ENCODE results near the gene ARHGEF16.
A peak's percentile ranks its signal among the peaks of the same experiment; 100 is the strongest.

Gene ARHGEF16

DNA sequence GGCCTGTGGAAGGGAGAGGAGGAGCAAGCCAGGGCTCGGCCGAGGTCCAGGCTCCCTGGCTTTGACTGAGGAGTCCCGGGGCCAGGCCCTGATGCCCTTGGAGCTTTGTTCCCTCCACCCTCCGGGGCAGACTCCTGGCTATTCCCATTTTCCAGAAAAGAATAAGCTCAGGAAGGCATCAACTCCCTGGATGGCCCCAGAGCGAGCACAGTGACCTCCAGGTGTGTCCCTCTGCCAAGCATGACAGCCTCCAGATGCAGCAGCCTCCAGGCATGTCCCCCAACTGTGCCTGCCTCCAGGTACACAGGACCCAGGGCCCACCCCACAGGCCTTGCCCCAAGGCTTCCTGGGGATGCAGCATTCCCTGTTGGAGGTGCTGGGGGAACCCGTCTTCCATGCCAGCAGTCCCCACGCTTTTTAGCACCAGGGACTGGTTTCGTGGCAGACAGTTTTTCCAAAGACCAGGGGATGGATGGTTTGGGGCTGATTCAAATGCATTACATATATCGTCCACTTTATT lies 15.7 kb upstream of the ARHGEF16 start:
- no peak for DNase-seq (ENCODE audit: low spot score)

DNA sequence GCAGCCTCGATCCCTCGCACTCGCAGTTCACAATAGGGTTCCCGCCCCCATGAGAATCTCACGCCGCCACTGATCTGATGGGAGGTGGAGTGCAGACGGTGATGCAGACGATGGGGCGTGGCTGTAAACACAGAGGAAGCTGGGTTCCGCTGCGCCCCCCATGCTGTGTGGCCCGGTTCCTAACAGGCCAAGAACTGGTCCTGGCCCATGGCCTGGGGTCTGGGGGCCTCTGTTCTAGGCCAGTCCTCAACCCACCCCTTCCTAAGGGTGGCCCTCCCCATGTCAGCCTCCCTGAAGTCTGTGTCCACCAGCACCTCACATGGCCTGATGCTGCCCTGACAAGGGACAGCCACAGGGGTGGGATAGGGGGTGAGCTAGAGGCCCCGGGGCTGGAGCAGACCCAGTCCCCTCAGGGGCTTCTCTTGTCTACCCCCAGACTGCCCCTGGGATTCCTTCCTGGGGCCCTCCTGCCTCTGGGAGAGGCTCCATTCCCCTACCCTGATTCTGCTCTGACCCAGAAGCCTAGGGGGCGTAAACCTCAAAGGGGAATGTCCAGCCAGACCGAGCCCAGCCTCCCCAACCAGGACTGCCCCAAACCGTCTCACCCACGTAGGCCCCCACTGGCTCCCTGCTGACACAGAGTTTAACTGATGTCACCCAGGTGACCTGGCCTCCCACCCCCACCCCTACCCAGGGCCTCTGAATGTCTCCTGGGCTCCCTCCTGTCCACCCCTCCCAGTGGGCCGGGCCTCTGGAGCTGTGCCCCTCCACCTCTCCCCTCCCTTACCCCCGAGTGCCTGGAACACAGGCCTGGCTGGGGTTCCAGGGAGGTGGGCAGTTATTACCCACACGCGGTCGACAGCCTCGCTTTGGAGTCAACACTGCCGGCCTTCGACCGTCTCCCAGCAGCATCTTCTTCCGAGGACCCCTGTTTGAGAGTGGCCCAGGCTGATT lies 14.8 kb upstream of the ARHGEF16 start:
- DNase-seq (ENCODE audit: low spot score) = no peak

GRCh38 chr1:3440300-3440681 lies 14.2 kb upstream of the ARHGEF16 start:
- DNase-seq (ENCODE audit: low spot score) = no peak

DNA sequence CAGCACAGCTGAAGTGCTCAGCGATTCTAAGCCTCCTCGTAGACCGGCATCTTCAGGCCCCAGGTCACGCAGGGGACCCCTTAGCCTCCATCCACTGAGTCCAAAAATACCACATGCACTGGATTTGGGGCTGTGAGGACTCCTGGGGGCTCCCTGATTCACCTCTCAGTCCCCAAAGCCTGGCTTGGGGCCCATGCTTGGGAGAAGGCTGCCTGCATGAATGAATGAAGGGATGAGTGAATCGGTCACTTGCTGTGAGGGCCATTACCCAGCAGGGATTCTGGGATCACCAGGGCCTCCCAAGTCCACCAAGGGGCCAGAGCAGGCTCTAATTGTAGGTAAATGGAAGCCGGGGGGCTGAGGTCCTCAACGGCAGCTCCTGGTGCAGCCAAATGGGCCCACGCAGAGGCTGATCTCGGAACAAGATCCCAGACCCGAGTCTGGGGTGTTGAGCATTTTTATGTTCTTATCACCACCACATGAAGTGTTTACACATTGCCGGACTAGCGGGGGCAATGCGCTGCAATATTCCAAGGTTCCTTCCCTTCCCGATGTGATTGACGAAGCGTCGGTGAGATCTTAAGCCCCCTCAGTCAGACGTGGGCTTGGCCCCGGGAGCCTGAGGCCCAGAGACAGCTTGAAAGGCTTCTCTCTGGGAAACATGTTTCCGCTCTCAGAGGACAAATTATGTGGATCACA lies 13.6 kb upstream of the ARHGEF16 start:
- no peak for DNase-seq (ENCODE audit: low spot score)

DNA sequence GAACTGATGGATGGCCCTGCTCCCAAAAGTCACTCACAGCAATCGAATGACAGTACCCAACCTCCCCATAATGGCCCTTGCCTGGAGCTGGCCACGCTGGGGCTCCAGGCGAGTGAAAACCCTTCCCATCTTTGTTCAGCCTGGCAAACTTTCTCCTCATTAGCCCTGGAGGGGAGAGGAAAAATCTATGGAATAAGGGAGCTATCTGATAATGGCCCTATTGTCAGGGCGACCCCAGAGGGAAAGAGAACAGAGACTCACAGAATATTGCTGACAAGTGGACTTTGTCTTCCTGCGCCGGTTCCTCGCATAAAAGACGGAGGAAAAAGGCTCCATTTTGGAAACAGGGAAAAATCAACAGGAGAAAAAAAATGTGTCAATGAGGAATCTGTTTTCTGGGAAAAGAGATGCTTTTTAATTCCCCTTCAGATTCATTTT lies 13.0 kb upstream of the ARHGEF16 start:
- no peak for DNase-seq (ENCODE audit: low spot score)

DNA sequence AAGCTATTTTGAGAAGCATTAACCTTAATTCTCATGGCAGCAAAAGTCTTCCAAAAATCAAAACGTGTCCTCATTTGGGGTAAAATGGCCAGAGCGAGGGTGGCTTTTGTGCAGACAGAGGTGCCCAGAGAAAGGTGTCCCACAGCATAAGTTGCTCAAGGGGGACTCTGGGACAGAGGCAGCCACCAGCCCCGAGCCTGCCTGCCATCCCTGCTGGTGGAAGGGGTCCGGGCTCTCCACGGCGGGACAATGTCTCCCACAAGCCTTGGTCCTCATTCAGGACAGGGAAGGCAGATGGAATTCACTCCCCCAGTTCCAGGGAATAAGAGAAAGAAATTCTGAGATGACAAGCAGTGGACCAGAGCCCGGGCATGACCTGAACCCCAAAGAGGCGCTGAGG lies 12.6 kb upstream of the ARHGEF16 start:
- DNase-seq (ENCODE audit: low spot score) = no peak

GRCh38 chr1:3442331-3442730 lies 12.1 kb upstream of the ARHGEF16 start:
- DNase-seq (ENCODE audit: low spot score) = no peak

GRCh38 chr1:3442901-3443300 lies 11.6 kb upstream of the ARHGEF16 start:
- DNase-seq (ENCODE audit: low spot score) = no peak

DNA sequence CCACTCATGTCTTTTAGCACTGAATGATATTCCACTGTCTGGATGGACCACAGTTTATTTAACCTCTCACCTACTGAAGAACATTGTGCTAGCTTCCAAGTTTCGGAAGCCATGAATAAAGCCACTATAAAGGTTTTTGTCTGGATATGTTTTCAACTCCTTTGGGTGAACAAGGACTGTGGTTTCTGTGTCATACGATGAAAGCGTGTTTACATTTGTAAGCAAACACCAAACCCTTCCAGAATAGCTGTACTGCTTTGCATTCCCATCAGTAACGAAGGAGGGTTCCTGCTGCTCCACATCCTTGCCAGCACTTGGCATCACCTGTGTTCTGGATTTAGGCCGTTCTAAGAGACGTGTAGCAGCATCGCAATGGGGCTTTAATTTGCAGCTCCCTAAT lies 10.7 kb upstream of the ARHGEF16 start:
- DNase-seq (ENCODE audit: low spot score) = no peak

GRCh38 chr1:3444298-3444697 lies 10.2 kb upstream of the ARHGEF16 start:
- DNase-seq (ENCODE audit: low spot score) = no peak

GRCh38 chr1:3444736-3445135 lies 9.7 kb upstream of the ARHGEF16 start:
- DNase-seq (ENCODE audit: low spot score) = no peak

DNA sequence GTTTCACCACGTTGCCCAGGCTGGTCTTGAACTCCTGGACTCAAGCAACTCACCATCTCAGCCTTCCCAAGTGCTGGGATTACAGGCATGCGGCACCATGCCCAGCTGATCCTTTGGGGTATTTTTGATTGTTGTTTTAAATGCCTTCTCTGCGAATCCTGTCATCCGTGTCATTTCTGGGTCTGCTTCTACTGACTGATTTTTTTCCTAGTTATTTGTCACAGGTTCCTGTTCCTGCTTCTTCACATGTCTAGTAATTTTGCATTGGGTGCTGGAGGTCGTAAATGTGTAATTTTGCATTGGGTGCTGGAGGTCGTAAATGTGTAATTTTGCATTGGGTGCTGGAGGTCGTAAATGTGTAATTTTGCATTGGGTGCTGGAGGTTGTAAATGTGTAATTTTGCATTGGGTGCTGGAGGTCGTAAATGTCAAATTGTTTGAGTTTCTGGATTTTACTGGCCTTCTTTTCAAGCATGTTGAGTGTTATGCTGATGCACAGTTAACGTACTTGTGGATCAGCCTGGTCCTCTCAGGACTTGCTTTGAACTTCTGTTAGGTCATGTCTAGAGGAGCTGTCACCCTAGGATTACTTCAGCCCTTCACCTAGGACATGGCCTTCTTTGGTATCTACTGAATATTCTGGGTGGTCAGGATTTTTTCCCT lies 4.1 kb upstream of the ARHGEF16 start:
- no peak for DNase-seq (ENCODE audit: low spot score)

- no peak for DNase-seq (ENCODE audit: low spot score)
Observed at GRCh38 chr1:3450983-3451382, 3.5 kb upstream of the ARHGEF16 start.

DNA sequence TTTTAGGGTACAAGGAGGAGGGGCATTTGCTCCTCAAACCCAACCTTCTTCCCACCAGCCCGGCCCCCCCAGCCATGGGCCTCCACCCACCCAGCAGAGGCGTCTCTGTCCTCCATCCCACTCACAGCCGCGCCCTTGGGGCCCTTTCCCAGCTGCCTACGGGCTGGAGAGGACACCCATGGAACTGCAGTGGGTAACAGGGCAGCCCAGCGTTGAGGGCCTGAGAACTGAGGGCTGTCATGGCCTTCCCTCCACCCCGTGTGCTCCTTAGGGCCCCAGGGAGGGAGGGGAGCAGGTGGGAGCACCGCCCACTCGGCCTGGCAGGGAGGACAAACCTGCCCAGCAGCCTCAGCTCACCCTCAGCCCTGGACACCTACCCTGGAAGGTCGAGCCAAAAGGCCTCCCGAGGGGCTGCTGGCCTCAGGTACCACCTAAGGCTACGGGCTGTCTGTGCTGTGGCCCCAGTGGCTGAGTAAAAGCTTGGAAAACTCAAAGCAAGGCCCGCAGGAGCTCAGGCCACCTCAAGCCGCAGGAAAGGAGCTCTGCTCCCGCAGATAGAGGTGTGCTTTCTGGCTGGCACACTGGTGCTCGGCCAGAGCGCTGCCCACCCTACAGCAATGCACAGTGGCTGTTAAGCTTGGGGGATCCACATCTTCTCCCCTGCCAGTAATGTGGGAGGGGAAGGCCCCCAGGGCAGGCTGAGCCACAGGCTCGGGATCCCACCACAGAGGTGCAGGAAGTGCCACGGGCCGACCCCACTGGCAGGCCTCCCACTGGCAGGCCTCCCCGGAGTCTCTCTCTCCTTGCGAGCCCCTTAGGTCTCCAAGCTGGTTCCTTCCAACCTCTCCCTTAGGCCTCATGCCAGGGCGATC lies 2.2 kb upstream of the ARHGEF16 start:
- no peak for DNase-seq (ENCODE audit: low spot score)

GRCh38 chr1:3452866-3453175 lies 1.6 kb upstream of the ARHGEF16 start:
- no peak for DNase-seq (ENCODE audit: low spot score)

DNA sequence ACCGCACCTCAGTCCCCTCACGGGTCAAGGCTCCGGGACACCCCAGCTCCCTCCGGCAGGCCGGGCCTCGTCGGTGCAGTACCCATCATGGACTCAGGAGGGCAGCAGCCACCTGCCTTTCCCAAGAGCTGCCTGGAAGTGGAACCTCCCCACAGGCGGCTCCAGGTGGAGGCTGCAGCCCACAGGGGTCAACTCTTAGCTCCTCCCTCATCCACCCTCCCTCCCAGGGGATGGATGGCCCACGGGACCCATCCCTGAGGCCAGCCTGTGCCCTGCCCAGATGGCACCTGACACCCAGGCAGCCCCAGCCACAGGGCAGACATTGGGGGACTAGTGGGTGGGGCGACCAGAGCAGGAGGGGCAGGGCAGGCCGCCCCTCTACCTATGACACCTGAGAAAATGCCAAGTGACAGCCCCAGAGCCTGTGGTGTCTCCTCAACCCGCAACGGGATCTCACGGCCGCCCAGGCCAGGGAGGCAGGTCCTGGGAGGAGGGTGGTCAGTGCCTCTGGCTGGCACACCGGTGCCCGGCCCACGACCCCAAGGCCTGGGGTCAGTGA lies 1.2 kb upstream of the ARHGEF16 start:
- DNase-seq (ENCODE audit: low spot score) = peak; percentile 94

GRCh38 chr1:3454811-3455618 lies 550 bp downstream of the ARHGEF16 start:
- DNase-seq (ENCODE audit: low spot score) = no peak

DNA sequence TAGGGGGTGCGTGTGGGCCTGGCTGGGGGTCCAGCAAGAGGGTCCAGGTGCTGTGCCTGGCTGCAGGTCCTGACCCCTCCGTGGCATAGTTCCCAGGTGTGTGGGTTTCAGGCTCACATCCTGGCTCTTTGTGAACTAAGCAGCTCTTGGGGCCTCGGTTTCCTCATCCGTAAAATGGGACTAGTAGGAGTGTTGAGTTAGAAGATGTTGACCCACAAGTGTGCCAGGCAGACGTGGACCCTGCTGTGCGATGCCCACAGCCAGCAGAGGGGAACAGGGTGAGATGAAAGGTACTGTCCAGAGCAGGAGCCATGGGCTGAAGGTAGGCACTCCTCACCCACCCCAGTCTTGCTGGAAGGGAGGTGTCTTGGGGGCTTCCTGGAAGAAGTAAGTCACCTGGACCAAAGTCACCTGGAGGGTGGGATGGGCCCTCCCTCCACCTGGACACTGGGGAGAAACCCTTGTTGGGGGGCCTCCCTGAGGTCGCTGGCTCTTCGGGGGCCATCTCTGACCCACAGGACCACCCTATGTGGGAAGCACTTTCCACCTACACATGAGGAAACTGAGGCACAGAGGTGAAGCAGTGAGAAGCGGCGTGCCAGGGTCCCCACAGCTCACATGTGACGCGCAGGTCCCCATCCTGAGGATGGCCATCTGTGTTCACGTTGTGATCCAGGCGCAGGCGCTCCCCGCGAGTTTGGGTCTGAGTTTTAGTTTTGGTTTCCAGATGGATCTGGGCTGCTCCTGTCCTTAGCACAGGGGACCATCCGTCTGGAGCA lies 1.4 kb downstream of the ARHGEF16 start:
- no peak for DNase-seq (ENCODE audit: low spot score)

DNA sequence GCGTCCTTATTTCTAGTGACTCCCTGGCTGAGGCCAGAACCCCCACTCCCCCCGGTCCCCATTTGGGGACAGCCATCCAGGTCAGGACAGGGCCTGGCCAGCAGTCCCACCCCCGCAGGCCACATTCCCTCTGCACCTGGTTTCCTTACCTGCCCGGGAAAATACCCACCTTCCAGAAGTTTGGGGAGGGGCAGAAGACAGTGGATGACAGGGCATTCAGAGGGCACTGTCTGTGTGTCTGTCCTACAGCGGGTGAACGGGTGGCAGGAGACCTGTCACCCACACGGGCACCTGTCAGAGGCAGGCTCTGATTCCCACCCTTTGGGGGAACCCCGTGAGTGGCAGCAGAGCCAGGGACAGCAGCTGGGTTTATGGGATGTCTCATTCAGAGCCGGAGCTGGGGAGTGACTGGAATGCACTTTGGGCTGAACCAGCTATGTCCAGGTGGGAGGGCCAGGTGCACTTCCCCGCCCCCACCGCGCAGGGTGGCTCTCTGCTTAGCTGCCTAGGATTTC lies 2.0 kb downstream of the ARHGEF16 start:
- no peak for DNase-seq (ENCODE audit: low spot score)

Measured in GM03348 (cell line).